NCI-H69 (cell line): ENCODE results near the gene PEX13.

Source experiments
- DNase-seq: peaks from one replicate; lab custom pipeline; 2025; lab: John Stamatoyannopoulos, UW

The PEX13 gene

DNA sequence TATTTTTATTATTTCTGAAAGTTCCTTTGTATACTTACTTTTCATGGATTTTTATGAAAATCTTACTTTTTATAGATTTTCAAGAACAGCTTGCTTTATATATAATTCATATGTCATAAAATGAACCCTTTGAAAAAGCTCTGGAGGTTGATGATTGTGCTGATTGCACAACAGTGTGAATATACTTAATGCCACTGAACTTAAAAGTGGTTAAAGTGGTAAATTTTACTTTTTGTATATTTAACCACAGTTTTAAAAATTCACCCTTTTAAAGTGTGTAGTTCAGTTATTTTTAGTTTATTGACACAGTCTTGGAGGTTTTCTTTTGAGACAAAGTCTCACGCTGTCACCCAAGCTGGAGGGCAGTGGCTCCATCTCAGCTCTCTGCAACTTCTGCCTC lies 56.6 kb downstream of the PEX13 start:
- no peak for DNase-seq

DNA sequence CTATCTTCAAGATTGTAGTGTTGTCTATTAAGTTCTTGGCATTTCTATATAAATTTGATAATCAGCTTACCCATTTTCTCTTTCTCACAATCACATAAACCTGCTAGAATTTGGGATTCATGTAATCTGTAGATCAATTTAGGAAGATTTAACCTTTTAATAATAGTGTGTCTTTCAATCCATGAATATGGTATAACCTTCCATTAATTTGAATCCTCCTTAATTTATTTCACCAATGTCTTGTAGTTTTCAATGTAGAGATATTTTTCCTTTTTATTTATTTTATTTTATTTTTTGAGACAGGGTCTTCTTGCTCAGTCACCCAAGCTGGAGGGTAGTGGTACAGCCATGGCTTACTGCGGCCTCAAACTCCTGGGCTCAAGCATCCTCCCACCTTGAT lies 68.4 kb downstream of the PEX13 start:
- DNase-seq, result no peak

DNA sequence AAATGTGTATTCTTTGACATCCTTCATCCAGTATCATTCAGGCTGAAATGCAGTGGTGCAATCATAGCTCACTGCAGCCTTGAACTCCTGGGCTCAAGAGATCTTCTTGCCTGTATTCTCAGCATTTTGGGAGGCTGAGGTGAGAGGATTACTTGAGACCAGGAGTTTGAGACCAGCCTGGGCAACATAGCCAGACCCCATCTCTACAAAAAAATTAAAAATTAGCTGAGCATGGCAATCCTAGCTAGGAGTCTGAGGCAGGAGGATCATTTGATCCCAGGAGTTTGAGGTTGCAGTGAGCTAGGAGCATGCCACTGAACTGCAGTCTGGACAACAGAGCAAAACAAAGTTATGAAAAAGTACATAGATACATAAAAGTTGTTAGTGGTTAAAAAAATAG lies 72.3 kb downstream of the PEX13 start:
- DNase-seq, result no peak

DNA sequence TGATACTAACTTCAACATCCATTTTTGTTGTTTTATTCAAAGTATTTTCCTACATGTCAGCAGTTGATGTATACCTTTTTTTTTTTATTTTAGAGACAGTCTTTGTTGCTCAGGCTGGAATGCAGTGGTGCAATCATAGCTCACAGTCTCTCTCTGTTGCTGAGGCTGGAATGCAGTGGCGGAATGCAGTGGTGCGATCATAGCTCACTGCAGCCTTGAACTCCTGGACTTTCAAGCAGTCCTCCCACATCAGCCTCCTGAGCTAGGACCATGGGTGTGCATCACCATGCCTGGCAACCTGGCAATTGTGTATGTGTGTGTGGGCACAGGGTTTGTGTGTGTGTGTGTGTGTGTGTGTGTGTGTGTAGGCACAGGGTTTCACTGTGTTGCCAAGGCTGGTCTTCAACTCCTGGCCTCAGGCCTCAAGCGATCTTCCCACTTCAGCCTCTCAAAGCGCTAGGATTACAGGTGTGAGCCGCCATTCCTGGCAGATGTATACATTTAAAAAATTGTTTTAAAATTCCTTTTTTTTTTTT lies 72.9 kb downstream of the PEX13 start:
- DNase-seq, result no peak

DNA sequence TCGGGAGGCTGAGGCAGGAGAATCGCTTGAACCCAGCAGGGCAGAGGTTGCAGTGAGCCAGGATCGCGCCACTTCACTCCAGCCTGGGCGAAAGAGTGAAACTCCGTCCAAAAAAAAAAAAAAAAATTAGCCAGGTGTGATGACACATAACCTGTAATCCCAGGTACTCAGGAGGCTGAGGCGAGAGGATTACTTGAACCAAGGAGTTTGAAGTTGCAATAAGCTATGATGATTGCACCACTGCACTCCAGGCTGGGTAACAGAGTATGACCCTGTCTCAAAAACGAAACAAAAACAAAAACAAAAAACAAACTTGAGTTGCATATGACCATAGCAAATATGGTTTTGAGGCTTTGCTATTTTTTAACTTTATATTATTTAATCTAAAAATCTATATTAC lies 74.0 kb downstream of the PEX13 start:
- no peak for DNase-seq

DNA sequence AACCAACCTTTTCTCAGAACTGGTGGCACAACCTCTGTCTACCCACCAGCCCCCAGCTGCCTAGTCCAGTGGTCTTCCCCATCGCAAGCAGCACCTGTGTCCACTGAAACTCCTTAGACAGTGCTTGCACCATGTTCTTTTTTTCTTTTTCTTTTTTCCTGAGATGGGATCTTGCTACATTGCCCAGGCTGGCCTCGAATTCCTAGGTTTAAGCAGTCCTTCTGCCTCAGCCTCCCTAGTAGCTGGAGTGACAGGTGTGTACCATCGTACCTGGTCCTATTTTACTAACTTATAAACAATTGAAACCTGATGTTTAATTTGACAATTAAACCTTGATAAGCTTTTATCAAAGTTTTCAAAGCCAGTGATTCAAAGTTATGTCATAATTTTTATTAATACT lies 78.9 kb downstream of the PEX13 start:
- no peak for DNase-seq

DNA sequence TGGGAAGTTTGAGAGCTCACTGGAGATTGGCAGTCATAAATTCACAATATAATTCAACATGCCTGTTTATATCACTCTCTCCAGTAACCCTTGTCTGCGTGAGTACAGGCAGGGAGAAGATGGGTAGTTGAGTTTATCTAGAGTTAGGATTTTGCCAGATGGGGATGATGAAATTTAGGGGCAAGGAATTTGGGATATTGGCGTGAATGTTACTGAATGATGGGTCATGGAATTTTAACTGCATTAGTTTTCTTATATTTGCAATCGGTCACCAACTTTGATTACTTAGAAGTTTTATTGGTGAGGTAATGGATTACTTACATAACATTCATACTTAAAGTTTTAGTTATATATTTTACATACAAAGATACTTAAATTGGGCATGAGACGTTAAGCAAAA lies 83.3 kb downstream of the PEX13 start:
- no peak for DNase-seq
